Ovary (tissue), 3 donors: ENCODE data around the gene KCNN2.

Experiments used
- CTCF ChIP-seq, 3 donors: fragments of 450-650 bp in 2 of 3; fragments of 200-600 bp in 1 of 3; IDR thresholded peaks; one replicate each; pipeline versions ENCODE4 v1.5.1 to v1.8.0; 2016 to 2022; ENCODE audit warnings: antibody characterized with exemption in 3 of 3, mild to moderate bottlenecking in 1 of 3
- POLR2A ChIP-seq: fragments of 450-650 bp; IDR thresholded peaks from one replicate; pipeline ENCODE4 v1.6.1; 2017; ENCODE audit warnings: antibody characterized with exemption, mild to moderate bottlenecking, moderate library complexity
- donor health status: DM: no; HTN: no; CAD: no.

- no peak for TF ChIP-seq CTCF (IDR thresholded peaks at IDR 0.05)
- TF ChIP-seq POLR2A, result no peak
Observed at GRCh38 chr5:114448481-114448880, 86.6 kb downstream of the KCNN2 start.
